ENCODE data around the gene TGFBI.

- TF ChIP-seq, protein P1, sequence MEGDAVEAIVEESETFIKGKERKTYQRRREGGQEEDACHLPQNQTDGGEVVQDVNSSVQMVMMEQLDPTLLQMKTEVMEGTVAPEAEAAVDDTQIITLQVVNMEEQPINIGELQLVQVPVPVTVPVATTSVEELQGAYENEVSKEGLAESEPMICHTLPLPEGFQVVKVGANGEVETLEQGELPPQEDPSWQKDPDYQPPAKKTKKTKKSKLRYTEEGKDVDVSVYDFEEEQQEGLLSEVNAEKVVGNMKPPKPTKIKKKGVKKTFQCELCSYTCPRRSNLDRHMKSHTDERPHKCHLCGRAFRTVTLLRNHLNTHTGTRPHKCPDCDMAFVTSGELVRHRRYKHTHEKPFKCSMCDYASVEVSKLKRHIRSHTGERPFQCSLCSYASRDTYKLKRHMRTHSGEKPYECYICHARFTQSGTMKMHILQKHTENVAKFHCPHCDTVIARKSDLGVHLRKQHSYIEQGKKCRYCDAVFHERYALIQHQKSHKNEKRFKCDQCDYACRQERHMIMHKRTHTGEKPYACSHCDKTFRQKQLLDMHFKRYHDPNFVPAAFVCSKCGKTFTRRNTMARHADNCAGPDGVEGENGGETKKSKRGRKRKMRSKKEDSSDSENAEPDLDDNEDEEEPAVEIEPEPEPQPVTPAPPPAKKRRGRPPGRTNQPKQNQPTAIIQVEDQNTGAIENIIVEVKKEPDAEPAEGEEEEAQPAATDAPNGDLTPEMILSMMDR (IDR thresholded peaks at IDR 0.05) = no peak
- no peak for TF ChIP-seq EZH2 (IDR thresholded peaks at IDR 0.05)
- no peak for TF ChIP-seq EZH2phosphoT487 (IDR thresholded peaks at IDR 0.05)
Observed at GRCh38 chr5:136075466-136075891, 46.7 kb downstream of the TGFBI start.
